ENCODE results near the gene AGL.
"Not testable (repeated sequence)": the region's sequence is repeated elsewhere in the genome, so short reads cannot be mapped to it uniquely, and the experiment has no call there.

The AGL gene

GRCh38 chr1:99850459-99851291 is 514 bp downstream of the AGL start:
- no peak for DNase-seq (ENCODE audit: insufficient read length, low spot score)
- FAIRE-seq = peak; percentile 58
- no peak for TF ChIP-seq POU2F2 (IDR thresholded peaks at IDR 0.05; ENCODE audit: low read depth, low read length)
- no peak for TF ChIP-seq PAX5 (IDR thresholded peaks at IDR 0.05; ENCODE audit: insufficient read depth, low read length, severe bottlenecking)
- TF ChIP-seq TAF1 (IDR thresholded peaks at IDR 0.05; ENCODE audit: low read depth, low read length) = no peak
- no peak for TF ChIP-seq SPI1 (IDR thresholded peaks at IDR 0.05; ENCODE audit: low read depth, low read length)
- no peak for TF ChIP-seq POLR2A (IDR thresholded peaks at IDR 0.05; ENCODE audit: low read depth, low read length)

GRCh38 chr1:99851850-99852454 is 1.8 kb downstream of the AGL start:
- TF ChIP-seq PAX5 (IDR thresholded peaks at IDR 0.05; ENCODE audit: insufficient read depth, low read length, severe bottlenecking) (no peak), TAF1 (IDR thresholded peaks at IDR 0.05; ENCODE audit: low read depth, low read length) (no peak), SPI1 (IDR thresholded peaks at IDR 0.05; ENCODE audit: low read depth, low read length) (no peak), POU2F2 (IDR thresholded peaks at IDR 0.05; ENCODE audit: low read depth, low read length) (no peak), POLR2AphosphoS5 (IDR thresholded peaks at IDR 0.05; ENCODE audit: low read depth, low read length) (no peak)
- no peak for DNase-seq (ENCODE audit: insufficient read length, low spot score)
- no peak for FAIRE-seq

- TF ChIP-seq SPI1 (IDR thresholded peaks at IDR 0.05; ENCODE audit: low read depth, low read length) = no peak
- no peak for TF ChIP-seq POLR2A (IDR thresholded peaks at IDR 0.05; ENCODE audit: low read depth, low read length)
- no peak for TF ChIP-seq POLR2AphosphoS5 (IDR thresholded peaks at IDR 0.05; ENCODE audit: low read depth, low read length)
- no peak for TF ChIP-seq POU2F2 (IDR thresholded peaks at IDR 0.05; ENCODE audit: low read depth, low read length)
- TF ChIP-seq TAF1 (IDR thresholded peaks at IDR 0.05; ENCODE audit: low read depth, low read length) = no peak
- TF ChIP-seq PAX5 (IDR thresholded peaks at IDR 0.05; ENCODE audit: insufficient read depth, low read length, severe bottlenecking) = no peak
- FAIRE-seq (no peak), DNase-seq (ENCODE audit: insufficient read length, low spot score) (no peak)
These were observed 2.5 kb downstream of the AGL start for GRCh38 chr1:99852648-99853047.

GRCh38 chr1:99855914-99856450 is 5.8 kb downstream of the AGL start:
- DNase-seq (ENCODE audit: insufficient read length, low spot score) (no peak), FAIRE-seq (no peak)
- TF ChIP-seq PAX5 (IDR thresholded peaks at IDR 0.05; ENCODE audit: insufficient read depth, low read length, severe bottlenecking) (no peak), SPI1 (IDR thresholded peaks at IDR 0.05; ENCODE audit: low read depth, low read length) (no peak), POLR2A (IDR thresholded peaks at IDR 0.05; ENCODE audit: low read depth, low read length) (no peak), TAF1 (IDR thresholded peaks at IDR 0.05; ENCODE audit: low read depth, low read length) (no peak), POU2F2 (IDR thresholded peaks at IDR 0.05; ENCODE audit: low read depth, low read length) (no peak), POLR2AphosphoS5 (IDR thresholded peaks at IDR 0.05; ENCODE audit: low read depth, low read length) (no peak)

- FAIRE-seq; DNase-seq (ENCODE audit: insufficient read length, low spot score): not testable (repeated sequence)
These were observed 6.9 kb downstream of the AGL start for GRCh38 chr1:99857041-99857440.

- FAIRE-seq (no peak), DNase-seq (ENCODE audit: insufficient read length, low spot score) (no peak)
- no peak for TF ChIP-seq SPI1 (IDR thresholded peaks at IDR 0.05; ENCODE audit: low read depth, low read length)
- TF ChIP-seq TAF1 (IDR thresholded peaks at IDR 0.05; ENCODE audit: low read depth, low read length) = no peak
- TF ChIP-seq POU2F2 (IDR thresholded peaks at IDR 0.05; ENCODE audit: low read depth, low read length) = no peak
- TF ChIP-seq POLR2AphosphoS5 (IDR thresholded peaks at IDR 0.05; ENCODE audit: low read depth, low read length) = no peak
- no peak for TF ChIP-seq POLR2A (IDR thresholded peaks at IDR 0.05; ENCODE audit: low read depth, low read length)
- TF ChIP-seq PAX5 (IDR thresholded peaks at IDR 0.05; ENCODE audit: insufficient read depth, low read length, severe bottlenecking) = no peak
These were observed 8.1 kb downstream of the AGL start for GRCh38 chr1:99858286-99858685.

GRCh38 chr1:99858881-99859280 is 8.7 kb downstream of the AGL start:
- FAIRE-seq (no peak), DNase-seq (ENCODE audit: insufficient read length, low spot score) (no peak)
- TF ChIP-seq SPI1 (IDR thresholded peaks at IDR 0.05; ENCODE audit: low read depth, low read length) = no peak
- TF ChIP-seq POLR2AphosphoS5 (IDR thresholded peaks at IDR 0.05; ENCODE audit: low read depth, low read length) = no peak
- no peak for TF ChIP-seq POU2F2 (IDR thresholded peaks at IDR 0.05; ENCODE audit: low read depth, low read length)
- no peak for TF ChIP-seq PAX5 (IDR thresholded peaks at IDR 0.05; ENCODE audit: insufficient read depth, low read length, severe bottlenecking)
- no peak for TF ChIP-seq TAF1 (IDR thresholded peaks at IDR 0.05; ENCODE audit: low read depth, low read length)
- TF ChIP-seq POLR2A (IDR thresholded peaks at IDR 0.05; ENCODE audit: low read depth, low read length) = no peak

- TF ChIP-seq TAF1 (IDR thresholded peaks at IDR 0.05; ENCODE audit: low read depth, low read length) (no peak), POLR2AphosphoS5 (IDR thresholded peaks at IDR 0.05; ENCODE audit: low read depth, low read length) (no peak), PAX5 (IDR thresholded peaks at IDR 0.05; ENCODE audit: insufficient read depth, low read length, severe bottlenecking) (no peak), POU2F2 (IDR thresholded peaks at IDR 0.05; ENCODE audit: low read depth, low read length) (no peak), SPI1 (IDR thresholded peaks at IDR 0.05; ENCODE audit: low read depth, low read length) (no peak), POLR2A (IDR thresholded peaks at IDR 0.05; ENCODE audit: low read depth, low read length) (no peak)
- DNase-seq (ENCODE audit: insufficient read length, low spot score) (no peak), FAIRE-seq (peak; percentile 5)
These were observed 10.5 kb downstream of the AGL start for GRCh38 chr1:99860703-99861102.

- no peak for DNase-seq (ENCODE audit: insufficient read length, low spot score)
- FAIRE-seq = no peak
- TF ChIP-seq POU2F2 (IDR thresholded peaks at IDR 0.05; ENCODE audit: low read depth, low read length) (no peak), SPI1 (IDR thresholded peaks at IDR 0.05; ENCODE audit: low read depth, low read length) (no peak), TAF1 (IDR thresholded peaks at IDR 0.05; ENCODE audit: low read depth, low read length) (no peak), PAX5 (IDR thresholded peaks at IDR 0.05; ENCODE audit: insufficient read depth, low read length, severe bottlenecking) (no peak), POLR2A (IDR thresholded peaks at IDR 0.05; ENCODE audit: low read depth, low read length) (no peak), POLR2AphosphoS5 (IDR thresholded peaks at IDR 0.05; ENCODE audit: low read depth, low read length) (no peak)
These were observed 17.5 kb downstream of the AGL start for GRCh38 chr1:99867682-99868081.
